ENCODE measurements around the gene VWA1.
"Not testable (repeated sequence)": the region's sequence is repeated elsewhere in the genome, so short reads cannot be mapped to it uniquely, and the experiment has no call there.

VWA1 gene

GRCh38 chr1:1415751-1416150 is 19.7 kb upstream of the VWA1 start:
- TF ChIP-seq CTCF (IDR thresholded peaks at IDR 0.05; ENCODE audit: low read depth, low read length, missing control alignments), result no peak

GRCh38 chr1:1417396-1417795 is 18.1 kb upstream of the VWA1 start:
- DNase-seq (ENCODE audit: low read depth); H3K4me3 ChIP-seq (ENCODE audit: low read depth, low read length): not testable (repeated sequence)

More at GRCh38 chr1:1415751-1416150, 19.7 kb upstream of the VWA1 start:
- DNase-seq (ENCODE audit: low read depth), result no peak
- no peak overlapping the region for H3K4me3 ChIP-seq (ENCODE audit: low read depth, low read length)

GRCh38 chr1:1417825-1418463 is 17.5 kb upstream of the VWA1 start:
- not testable (repeated sequence) for DNase-seq (ENCODE audit: low read depth); H3K4me3 ChIP-seq (ENCODE audit: low read depth, low read length)

- no peak for DNase-seq (ENCODE audit: low read depth)
- TF ChIP-seq CTCF (IDR thresholded peaks at IDR 0.05; ENCODE audit: low read depth, low read length, missing control alignments), result no peak
- H3K4me3 ChIP-seq (ENCODE audit: low read depth, low read length), result no peak overlapping the region
Measured at GRCh38 chr1:1418464-1419362, 16.8 kb upstream of the VWA1 start.

GRCh38 chr1:1419363-1419812 is 16.1 kb upstream of the VWA1 start:
- no peak for DNase-seq (ENCODE audit: low read depth)

GRCh38 chr1:1419813-1420653 is 15.5 kb upstream of the VWA1 start:
- no peak overlapping the region for H3K4me3 ChIP-seq (ENCODE audit: low read depth, low read length)
- DNase-seq (ENCODE audit: low read depth), result no peak

More at GRCh38 chr1:1419363-1419812, 16.1 kb upstream of the VWA1 start:
- H3K4me3 ChIP-seq (ENCODE audit: low read depth, low read length), result no peak overlapping the region
- TF ChIP-seq CTCF (IDR thresholded peaks at IDR 0.05; ENCODE audit: low read depth, low read length, missing control alignments), result no peak

GRCh38 chr1:1420654-1421141 is 14.8 kb upstream of the VWA1 start:
- TF ChIP-seq CTCF (IDR thresholded peaks at IDR 0.05; ENCODE audit: low read depth, low read length, missing control alignments), result no peak
- no peak overlapping the region for H3K4me3 ChIP-seq (ENCODE audit: low read depth, low read length)
- DNase-seq (ENCODE audit: low read depth), result no peak

More at GRCh38 chr1:1419813-1420653, 15.5 kb upstream of the VWA1 start:
- TF ChIP-seq CTCF (IDR thresholded peaks at IDR 0.05; ENCODE audit: low read depth, low read length, missing control alignments), result no peak

Data from GM12864 (cell line).